NCI-H226 (cell line): ENCODE measurements around the gene NECAP2.

Source experiments
- DNase-seq: peaks from one replicate; pipeline ENCODE4 v3.0.0-alpha.2; 2015

The NECAP2 gene

GRCh38 chr1:16440470-16441281 is at the start of gene NECAP2:
Gene NECAP2 (plus strand): TSS chr1:16440724. CDS start chr1:16440762, 38 bp downstream.
- peak; percentile 88 for DNase-seq

DNA sequence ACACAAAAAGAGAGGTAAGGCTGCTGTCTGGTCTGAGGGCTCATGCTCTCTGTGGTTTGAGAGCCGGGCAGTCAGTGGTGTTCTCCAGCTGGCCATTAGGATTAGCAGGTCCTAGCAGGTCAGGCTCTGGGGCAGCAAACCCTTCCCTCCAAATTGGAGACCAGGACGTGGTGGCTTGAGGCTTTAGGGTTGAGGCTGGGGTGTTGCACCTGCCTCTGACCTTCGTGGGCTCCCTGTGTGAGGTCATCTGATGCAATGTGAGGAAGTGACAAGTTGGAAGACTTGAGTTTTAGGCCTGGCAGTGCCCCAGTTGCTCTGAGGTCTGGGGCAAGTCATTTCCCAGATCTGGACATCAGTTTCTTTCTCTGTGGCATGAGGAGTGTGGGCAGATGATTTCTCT is 49.1 kb upstream of the NECAP2 start:
- no peak for DNase-seq

- no peak for DNase-seq
Measured at GRCh38 chr1:16392740-16393569, 47.6 kb upstream of the NECAP2 start.

DNA sequence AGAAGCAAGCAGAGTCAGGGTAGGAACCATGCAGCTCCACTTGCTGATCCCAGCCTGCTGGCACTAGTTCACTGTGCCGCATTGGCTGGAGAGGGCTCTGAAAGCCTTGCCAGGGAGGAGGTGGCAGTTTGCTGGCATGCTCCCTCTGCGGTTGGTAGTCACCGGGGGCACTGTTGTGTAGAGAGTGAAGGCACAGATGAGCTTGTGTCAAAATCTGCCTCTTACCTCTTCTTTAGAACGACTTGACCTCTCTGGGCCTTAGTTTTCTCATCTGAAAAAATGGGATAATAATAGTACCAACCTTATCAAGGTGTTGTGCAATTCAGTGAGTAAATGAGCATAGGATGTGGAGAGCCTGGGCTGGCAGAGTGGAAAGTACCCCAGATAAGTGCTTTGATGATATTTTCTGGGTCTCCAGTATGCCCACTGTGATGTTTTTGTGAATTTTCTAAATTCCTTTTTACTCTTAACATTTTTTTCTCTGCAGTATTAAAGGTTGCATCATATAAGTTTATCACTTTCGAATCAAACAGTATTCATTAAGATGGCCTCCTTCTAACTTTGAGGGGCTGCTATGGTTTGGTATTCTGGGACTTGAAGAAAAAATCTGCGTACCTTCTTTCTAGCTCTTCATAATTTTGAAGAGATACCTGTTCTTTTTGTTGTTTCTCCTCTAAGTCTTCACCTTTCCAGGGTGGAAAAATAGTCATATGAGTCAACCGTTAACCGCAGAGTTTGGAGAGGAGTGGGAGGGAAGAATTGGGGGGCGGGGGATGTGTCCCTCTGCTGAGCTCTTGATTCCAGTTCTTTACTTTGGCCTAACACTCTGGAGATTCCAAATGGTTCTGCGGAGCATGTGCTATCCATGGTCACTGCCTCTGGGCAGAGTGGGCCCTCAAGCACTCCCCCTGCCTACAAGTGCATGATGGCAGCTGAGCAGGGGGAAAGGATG is 46.7 kb upstream of the NECAP2 start:
- peak; percentile 46 for DNase-seq

DNA sequence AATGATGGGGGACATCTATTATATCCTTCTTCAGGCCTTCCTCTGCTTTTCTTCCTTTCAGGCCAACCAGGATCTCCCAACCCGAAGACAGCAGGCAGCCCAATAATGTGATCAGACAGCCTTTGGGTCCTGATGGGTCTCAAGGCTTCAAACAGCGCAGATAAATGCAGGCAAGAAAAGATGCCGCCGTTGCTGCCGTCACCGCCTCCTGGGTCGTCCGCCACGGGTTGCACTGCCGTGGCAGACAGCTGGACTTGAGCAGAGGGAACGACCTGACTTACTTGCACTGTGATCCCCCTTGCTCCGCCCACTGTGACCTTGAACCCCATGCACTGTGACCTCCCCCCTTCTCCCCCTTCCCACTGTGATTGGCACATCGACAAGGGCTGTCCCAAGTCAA is 45.5 kb upstream of the NECAP2 start:
- no peak for DNase-seq

DNA sequence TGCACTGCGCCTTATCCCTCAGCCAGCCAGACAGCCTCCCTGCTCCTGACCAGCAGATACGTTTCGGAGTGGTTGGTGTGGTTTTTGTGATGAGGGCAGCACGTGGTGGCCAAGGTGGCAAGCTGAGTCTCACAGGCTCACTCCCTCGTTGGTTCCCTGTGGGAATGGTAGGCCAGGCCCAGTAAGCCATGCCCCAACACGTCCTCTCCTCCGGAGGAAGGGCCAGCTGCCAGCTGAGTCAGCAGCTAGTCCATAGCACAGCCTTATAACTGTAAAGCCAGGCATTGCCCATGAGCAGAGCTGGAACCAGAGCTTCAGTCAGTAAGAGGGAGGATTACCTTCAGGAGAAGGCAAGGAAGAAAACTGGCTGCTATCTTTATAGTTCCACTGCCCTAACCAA is 43.9 kb upstream of the NECAP2 start:
- DNase-seq, result peak; percentile 79

GRCh38 chr1:16397120-16397519 is 43.4 kb upstream of the NECAP2 start:
- DNase-seq, result no peak

- no peak for DNase-seq
Measured at GRCh38 chr1:16398371-16398953, 42.1 kb upstream of the NECAP2 start.

DNA sequence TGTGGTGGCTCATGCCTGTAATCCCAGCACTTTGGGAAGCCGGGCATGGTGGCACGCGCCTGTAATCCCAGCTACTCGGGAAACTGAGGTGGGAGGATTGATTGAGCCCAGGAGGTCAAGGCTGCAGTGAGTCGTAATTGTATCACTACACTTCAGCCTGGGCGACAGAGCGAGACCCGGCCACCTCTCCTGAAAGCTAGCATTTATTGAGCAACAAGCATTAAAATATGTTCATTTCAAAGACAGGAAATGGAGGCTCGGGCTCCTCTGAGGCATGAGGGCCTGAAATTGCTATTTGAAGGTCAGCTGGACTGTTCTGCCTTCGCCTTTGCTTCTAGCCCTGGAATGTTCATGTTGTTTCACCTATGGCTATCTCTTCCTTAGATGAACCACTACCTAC is 37.8 kb upstream of the NECAP2 start:
- DNase-seq, result no peak

DNA sequence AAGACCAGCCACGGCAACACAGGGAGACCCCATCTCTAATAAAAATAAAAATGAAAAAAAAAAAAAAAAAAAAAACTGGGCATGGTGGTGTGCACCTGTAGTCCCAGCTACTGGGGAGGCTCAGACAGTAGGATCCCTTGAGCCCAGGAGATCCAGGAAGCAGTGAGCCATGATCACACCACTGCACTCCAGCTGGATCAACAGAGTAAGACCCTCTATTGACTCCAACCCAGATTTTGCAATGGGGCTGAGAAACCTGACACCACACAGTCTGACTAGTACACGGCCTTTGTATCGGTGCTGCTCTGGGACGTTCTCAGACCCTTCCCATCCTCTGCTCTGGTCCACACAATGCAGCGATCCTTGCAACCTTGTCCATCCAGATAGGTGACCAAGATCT is 35.1 kb upstream of the NECAP2 start:
- DNase-seq, result no peak

DNA sequence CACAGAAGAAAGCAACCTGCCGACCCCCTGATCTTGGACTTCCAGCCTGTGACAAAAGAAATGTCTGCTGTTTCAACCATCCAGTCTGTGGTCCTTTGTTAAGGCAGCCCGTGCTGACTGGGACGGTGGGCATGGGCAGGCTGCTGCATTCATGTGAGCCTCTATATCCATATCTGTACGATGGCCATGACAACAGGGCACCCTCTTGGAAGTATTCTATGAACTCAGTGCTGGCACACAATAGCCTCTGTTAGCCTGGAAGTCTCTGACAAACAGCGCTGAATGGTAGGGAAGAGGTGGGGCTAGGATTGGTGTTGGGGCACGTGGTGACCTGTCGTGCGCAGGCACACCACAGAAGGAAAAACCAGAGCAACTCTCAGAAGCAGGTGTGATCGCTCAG is 33.7 kb upstream of the NECAP2 start:
- no peak for DNase-seq

DNA sequence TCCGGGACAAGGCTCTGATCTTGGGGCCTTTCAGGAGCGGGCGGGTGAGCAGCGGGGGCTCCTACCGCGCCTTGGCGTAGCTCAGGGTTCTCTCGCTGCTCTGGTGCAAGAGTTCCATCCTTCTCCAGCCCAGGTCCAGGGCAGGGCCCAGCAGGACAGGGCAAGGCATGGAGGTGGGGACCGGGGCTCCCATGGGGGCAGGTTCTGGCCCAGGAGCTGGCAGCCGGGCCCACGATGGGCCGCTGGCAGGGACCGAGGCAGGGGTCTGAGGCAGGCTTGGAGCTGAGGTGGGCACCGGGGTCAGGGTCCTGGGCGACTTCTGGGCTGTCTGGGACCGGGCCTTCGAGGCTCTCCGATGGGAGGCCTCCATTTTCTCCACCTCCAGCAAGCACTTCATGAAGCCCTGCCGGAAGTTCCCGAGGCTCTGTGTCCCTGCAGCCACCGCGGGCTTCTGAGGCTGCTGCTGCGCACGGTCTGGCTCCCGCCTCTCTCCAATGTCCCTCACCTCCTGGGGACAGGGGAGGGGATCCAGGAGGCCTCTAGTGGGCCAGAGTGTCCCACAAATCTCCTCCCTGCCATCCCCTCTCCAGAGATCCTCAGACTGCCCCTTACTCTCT is 30.9 kb upstream of the NECAP2 start:
- DNase-seq, result no peak

DNA sequence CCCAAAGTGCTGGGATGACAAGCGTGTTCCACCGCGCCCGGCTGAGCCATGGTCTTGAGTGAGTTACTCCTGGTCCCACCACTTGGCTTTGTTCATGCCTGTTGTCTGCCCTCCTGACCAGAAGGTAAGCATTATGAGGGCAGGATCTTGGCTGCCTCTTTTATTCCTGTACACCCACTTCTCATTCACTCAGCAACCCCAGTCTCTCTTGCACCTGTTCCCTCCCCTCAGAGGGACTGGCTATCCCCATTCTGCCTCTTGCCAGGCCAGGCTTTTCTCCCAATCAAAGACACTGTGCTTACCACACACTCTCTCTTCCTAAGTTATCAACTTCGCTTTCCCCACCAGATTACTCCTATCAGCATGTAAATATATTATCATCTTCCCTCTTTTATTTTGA is 29.7 kb upstream of the NECAP2 start:
- no peak for DNase-seq

GRCh38 chr1:16413191-16413590 is 27.3 kb upstream of the NECAP2 start:
- no peak for DNase-seq

- no peak for DNase-seq
Measured at GRCh38 chr1:16418823-16419425, 21.6 kb upstream of the NECAP2 start.

DNA sequence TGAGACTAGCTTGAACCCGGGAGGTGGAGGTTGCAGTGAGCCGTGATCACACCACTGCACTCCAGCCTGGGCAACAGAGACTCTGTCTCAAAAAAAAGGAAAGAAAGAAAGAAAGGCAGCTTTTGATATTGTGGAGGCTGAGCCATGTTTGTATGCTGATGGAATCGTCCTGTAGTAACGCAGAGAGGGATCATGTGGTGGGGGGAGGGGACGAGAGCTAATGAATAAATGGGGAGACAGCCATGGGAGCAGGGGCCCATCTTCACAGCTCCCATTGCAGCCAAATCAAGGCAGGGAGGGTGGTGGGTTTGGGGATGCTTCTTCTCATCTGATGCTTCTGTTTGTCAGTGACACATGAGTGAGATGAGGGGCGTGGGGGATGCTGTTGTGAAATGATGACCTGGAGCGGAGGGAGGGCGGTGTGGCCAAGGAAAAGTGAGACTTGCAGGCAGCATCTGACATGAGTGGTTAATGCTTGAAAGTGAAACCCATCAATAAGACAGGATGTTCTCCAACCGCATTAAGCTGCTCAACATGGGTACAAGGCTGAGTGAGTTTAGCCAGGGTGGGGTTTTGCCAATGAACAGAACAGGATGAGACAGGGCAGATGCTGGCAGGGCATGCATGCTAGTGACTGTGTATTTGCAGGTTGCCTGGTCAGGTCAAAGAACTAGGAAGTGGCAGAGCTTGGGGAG is 20.0 kb upstream of the NECAP2 start:
- no peak for DNase-seq

GRCh38 chr1:16421201-16421600 is 19.3 kb upstream of the NECAP2 start:
- DNase-seq, result no peak

GRCh38 chr1:16422041-16422440 is 18.5 kb upstream of the NECAP2 start:
- no peak for DNase-seq

DNA sequence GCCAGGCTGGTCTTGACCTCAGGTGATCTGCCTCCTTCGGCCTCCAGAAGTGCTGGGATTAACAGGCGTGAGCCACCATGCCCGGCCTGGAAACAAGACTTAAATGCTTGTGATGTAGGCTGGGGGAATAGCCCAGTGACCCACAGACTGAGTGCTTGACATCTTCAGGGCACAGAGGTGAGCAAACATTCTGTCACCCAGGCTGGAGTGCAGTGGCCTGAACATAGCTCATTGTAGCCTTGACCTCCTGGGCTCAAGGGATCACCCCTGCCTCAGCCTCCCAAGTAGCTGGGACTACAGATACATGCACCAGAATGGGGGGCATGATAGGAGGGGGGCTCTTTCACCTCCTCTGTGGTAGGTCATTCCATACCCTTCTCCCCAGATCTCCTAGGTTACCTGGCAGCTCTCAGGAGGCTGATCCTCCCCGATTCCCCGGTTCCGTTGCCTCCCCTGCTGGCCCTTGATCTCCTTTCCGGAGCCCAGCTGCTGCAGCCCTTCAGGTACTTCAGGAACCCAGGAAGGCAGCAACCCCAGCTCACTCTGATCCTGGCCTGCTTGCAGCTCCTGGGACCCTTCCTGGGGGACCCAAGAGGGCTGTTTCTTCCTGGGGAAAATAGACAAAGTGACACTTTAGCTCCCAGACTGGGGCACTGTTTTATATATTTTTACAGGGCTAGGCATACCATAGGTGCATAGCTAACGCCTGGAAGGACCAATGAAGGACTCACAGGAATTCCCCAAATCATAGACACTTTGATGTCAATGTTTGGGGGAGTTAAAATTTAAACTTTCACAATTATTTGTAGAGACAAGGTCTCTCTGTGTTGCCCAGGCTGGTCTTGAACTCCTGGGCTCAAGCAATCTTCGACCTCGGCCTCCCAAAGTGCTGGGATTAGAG is 15.1 kb upstream of the NECAP2 start:
- no peak for DNase-seq

GRCh38 chr1:16430606-16431005 is 9.9 kb upstream of the NECAP2 start:
- DNase-seq, result peak; percentile 41
